HG02623 (cell line): ENCODE data around the gene INPP4A.

Experiments used
- ATAC-seq: cut with Tn5 transposase; IDR thresholded peaks from one replicate; pipeline ENCODE4 v1.9.1; 2021; ENCODE audit warnings: moderate library complexity; ENCODE audit not compliant: unreplicated experiment

Gene INPP4A

DNA sequence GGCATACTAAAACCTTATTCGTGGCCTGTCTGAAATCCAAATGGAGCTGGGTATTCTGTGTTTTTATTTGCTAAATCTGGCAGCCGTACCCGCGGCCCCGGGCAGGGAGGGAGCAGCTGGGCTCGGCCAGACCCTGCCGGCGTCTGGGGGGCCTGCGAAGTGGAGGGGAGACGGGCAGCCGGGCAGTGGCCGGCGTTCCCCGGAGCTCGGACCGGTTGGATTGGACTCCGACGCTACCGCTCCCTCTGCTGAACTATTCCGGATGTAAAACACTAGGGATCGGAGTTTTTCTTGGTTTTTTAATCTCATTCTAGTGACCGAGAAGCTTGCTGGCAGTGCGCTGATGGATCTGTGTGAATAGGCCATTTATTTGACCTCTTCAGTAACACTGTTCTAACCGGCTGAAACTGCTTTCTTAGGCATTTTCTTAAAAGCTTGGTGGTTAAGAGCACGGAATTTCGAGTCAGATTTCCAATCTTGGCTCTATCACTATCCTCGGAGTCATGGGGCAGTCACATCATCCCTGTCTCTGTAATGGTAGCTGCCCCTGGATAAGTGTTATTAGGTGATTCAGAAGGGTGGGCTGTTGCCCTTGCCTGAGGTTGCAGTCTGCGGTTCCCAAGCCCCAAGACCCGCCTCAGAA, 164.4 kb downstream of the INPP4A start:
- no peak for ATAC-seq

GRCh38 chr2:98614024-98614739, 169.5 kb downstream of the INPP4A start:
- no peak for ATAC-seq

DNA sequence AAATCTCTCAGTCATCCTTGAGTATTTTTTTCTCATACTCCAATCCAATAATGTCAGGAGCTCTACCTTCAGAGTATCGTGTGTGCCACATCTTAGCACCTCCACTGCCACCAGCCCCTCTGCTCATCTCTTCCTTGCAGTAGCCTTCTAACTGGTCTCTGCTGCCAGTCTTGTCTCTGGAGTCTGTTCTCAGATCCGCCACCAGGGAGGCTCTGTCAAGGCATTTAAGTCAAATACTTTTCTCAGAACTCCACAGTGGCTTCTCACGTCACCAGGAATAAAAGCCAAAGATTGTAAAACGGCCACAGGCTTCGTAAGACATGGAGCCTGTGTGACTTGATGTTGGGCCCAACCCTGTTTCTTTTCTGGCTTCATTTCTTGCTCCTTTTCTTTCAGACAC, 170.8 kb downstream of the INPP4A start:
- ATAC-seq, result no peak

DNA sequence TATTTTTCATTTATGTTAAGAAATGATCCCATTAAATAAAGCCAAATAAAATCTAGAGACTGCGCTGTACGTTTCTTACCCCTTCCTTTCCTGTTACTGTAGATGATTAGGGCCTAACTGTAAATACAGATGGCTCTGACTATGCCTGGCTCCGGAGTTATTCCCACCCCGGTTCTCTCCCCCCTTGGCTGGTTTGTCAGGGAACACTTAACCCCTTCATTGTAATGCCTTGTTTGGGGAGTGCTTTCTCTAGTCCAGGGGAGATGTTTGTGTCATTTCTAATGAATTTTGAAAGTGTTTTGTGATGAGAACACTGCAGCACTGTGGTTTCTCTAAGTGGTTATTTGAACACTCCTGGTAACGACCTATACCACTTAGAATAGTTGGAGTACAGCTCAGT, 172.5 kb downstream of the INPP4A start:
- ATAC-seq, result no peak

- no peak for ATAC-seq
Measured at GRCh38 chr2:98623657-98624056, 179.0 kb downstream of the INPP4A start.

DNA sequence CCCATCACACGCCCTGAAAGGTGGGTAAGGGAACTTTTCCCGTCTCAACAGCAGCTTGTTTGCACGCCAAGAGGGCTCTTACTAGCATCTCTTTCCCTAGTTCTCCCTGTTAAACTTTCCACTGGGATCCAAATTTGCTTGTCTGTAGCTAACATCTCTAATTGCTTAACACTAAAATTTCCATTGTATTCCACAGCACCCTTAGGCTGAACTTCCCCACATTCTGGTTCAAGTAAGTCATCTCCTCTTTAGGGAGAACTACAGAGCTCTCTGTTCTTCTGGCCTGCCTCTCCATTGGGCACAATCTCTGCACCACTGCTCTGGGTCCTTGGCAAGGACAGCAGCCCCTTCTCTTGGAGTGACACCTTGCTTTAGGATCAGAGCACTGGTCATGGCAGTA, 187.7 kb downstream of the INPP4A start:
- ATAC-seq, result no peak

DNA sequence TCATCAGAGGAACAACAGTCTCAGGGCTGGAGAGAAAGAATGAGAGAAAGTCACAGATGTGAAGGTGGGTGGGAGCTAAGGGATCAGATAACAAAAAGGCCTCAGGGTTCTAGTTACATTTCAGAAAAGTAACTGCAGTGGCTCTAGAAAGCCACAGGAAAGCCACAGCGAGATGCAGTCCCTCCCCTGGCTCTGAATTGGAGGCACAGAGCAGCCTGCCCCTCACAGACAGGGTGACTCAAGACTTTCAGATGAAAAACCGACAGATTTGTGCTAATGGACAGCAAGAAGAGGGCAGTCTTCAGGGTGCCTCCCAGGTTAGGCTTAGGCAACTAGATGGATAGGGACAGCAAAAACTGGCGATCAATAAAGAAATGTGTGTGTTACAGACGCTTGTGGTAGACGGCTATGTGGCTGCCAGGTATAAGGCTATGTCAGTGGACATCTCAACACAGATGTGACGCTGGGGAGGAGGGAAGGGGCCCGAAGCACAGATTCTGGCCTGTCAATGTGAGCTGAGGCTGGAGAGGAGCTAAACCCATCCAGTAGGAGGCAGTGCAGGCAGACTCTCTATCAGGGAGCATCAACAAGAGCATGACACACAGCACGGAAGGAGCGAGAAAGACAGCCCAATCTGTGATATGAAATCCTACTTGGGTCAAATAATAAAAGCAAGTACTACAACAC, 189.9 kb downstream of the INPP4A start:
- no peak for ATAC-seq

- ATAC-seq, result peak; percentile 70
Measured at GRCh38 chr2:98637401-98638147, 192.9 kb downstream of the INPP4A start.

- no peak for ATAC-seq
Measured at GRCh38 chr2:98643496-98644100, 198.9 kb downstream of the INPP4A start.
